GM19099 (cell line): ENCODE results near the gene GINS3.

Source experiments
- POLR2A ChIP-seq: IDR thresholded peaks from 3 replicates; pipeline ENCODE4 v1.6.1; 2011; ENCODE audit warnings: low read depth; ENCODE audit not compliant: insufficient read length; ENCODE audit errors: extremely low read depth

Gene GINS3

DNA sequence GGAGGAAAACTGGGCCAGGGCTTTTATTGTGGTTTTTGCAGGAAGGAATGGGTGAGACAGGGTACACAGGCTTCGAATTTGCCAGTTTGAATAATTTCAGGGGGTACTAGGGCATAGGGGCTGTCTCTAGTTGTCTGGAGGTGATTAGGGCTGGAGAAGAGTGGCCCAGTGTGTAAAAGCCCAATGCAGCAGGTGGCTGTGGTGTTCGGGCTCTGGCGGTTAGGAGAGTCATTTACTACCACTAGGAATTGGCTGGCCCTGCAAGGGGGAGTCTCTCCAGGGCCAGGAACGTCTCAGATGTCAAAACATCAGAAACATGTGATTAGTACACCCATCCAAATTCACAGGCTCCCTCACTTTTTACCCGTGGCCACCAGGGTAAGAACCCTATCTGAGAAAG, 50.3 kb downstream of the GINS3 start:
- TF ChIP-seq POLR2A, result no peak

DNA sequence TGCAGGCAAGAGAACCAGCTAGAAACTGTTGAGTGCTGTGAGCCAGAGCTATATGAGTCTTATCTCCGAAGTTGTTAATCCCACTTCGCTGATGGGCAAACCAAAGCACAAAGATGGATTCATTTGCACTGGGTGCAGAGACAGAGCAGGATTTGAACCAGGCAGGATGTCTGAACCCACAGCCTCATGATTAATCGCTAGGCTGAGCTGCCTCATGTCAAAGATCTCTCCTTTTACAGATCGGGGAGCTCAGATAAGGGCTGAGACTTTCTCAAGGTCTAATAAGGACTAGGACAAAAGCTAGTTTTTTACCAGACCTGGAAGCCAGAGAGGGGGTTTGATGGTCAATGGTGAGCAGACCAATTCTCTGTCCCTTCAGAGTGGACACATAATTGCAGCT, 51.5 kb downstream of the GINS3 start:
- TF ChIP-seq POLR2A, result no peak

DNA sequence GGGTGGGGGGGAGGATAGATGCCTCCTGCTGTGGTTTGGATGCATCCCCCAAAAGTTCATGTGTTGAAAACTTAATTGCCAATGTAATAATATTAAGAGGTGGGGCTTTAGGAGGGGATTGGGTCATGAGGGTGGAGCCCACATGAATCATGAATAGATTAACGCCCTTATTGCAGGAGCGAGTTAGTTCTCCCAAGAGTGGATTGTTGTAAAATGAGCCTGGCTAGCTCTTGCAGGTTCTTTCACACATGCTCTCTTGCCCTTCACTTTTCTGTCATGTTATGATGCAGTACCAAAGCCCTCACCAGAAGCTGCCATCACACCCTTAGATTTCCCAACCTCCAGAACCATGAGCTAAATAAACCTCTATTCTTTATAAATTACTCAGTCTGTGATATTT, 52.0 kb downstream of the GINS3 start:
- no peak for TF ChIP-seq POLR2A

DNA sequence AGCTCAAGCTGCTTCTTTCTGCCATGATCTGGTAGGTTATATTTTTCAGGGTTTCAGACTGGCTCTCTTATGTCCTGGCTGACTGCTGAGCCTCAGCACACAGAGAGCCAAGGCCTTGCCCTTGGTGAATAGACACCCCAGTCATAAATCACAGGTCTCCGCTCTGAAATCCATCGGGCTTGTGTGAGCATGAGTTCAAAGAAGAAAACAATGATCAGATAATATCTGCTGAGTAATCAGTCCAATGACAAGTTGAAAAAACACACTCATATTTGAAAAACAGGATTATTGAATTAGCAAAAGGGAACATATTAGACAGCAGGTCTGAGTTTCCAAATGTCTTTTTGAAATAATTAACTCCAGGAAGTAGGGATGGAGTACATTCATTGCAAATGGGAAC, 56.6 kb downstream of the GINS3 start:
- TF ChIP-seq POLR2A, result no peak

DNA sequence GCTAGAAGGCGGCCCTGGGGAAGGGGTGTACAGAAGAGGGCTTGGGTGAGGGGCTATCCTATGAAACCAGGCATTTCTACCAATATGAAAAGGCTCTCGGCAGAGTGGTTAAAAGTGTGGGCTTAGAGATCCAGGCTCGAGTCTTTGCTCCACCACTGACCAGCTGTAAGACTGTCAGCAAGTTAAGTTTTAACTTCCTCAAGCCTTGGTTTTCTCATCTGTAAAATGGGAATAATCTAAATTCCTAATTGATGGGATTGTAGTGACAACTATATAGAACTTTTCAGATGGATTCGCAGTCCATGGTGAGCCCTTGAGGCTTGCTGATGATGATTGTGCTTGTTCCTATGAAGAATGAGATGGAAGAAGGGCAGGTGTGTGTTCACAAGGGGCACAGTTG, 57.0 kb downstream of the GINS3 start:
- TF ChIP-seq POLR2A, result no peak

DNA sequence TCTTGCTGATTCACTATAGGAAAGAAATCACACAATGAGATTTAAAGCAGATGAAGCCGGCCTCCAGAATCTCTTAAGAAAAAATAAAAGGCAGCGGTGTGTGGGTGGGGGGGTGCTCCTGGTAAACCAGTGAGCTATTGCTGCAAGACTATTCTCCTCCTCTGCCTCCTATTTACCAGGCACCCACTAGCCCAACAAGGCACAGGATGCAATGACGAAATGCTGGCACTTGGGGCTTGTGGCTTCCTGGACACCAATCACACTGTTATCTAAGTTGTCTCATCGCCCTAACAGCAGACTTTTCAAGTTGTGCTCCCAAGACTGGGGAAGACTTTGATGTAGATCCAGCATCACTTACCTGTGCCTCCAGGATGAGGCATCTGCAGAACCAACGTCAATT, 57.5 kb downstream of the GINS3 start:
- no peak for TF ChIP-seq POLR2A

DNA sequence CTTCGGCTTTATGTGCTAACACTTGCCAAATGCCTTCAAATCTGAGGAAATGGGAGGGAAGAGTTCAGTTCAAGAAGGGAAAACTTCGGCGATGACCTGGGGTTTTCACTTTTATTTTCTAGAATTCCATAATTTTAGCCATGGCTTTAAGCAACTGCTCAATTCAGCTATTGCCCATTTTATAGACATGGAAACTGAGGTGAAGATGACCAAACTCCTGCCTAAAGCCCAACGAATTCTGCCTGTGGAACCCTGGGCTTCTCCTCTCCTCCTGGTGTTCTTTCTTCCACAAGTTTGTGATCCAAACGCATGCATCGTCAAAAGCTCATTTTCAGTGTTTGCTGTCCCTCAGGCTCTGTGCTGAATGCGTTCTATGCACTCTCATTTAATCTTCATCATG, 58.3 kb downstream of the GINS3 start:
- no peak for TF ChIP-seq POLR2A

DNA sequence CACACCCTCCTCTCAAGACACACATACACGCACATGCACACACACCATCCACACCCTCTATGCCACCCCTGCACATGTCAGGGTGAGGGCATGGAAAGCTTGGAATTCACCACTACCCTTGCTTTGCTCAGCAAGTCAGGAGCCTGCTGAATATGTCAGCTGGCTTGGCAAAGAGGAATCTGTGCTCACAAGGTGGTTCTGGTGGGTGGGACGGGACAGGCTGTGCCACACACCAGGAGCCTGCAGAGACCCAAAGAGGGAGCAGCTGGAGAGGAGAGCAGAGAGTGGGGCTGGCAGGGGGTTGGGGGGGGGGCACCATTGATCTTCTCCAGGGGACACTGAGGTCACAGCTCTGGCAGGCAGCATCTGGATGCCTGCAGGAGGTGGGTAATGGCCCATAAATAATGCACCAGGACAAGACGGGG, 59.0 kb downstream of the GINS3 start:
- no peak for TF ChIP-seq POLR2A

DNA sequence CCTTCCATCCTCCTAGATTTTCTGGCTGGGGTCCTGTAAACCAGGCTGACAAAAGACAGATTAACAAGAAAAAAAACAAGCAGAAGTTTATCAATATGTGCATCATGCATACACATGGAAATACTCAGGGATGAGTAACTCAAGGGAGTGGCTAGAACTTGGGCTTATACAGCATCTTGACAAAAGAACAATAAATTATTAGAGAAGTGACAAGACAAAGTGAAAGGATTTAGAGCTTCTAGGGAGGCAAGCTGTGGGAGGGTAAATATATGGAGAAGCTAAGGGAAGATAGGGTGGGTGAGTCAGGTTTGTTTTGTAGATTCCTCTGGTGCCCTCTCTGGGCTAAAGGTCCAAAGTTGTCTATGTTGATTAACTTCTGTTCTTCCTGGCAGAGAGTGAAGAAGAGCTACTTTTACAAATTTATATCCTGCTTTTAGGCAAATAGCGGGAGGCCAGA, 59.7 kb downstream of the GINS3 start:
- no peak for TF ChIP-seq POLR2A

DNA sequence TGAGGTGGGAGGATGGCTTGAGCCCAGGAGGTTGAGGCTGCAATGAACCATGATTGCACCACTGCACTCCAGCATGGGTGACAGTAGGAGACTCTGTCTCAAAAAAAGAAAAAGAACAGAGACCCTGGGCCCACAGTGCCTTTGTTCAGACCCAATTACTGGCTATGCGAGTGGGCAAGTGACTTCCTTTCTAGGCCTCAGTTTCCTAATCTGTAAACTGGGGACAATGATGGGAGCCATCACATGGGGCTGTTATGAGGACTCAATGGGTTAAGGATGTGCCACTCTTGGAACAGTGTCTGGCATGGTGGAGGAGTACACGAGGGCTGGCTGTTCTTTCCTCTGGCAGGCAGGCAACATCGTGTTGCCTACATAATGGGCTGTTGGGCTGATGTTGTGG, 60.4 kb downstream of the GINS3 start:
- TF ChIP-seq POLR2A, result no peak

DNA sequence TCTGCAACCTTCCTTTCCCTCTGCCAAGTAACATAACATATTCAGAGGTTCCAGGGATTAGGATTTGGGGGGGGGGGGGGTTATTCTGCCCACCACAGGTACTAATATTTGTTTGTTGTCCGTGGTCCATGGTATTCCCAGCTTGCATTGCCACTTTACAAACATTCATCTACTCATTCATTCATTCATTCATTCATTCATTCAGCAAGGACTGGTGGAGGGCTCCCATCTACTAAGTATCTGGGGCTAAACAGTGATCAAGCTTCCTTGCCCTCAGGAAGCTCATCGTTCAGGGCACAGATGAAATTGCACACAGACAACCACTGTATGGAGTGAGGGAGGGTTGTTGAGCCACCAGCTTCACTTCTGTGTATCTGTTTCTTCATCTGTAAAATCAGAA, 61.9 kb downstream of the GINS3 start:
- TF ChIP-seq POLR2A, result no peak

DNA sequence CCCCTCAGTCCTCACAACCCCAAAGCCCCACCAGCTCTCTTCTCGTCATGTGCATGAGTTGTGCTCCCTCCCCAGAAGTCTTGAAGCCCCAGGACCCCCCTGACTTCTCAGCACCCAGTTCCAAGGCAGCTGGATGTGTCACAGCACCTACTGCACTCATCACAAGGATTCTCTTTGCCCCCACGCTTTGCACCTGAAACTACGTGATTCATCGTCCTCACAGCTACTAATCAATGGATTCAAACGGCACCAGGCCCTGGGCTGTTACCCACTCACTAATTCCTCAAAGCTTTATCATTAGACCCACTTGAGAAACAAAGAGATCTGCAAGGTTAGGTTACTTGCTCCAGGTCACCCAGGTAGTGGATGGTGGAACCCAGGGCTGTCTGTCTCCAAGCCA, 62.6 kb downstream of the GINS3 start:
- no peak for TF ChIP-seq POLR2A
